Loucy (cell line): Measurements from ENCODE around the gene BMPER.

Experiments used
- H2AFZ ChIP-seq: fragments of 200-600 bp; sonication (generic); 2 replicates; pipeline ENCODE4 v1.6.0; 2016; ENCODE audit warnings: antibody characterized with exemption, mild to moderate bottlenecking, low read length, moderate library complexity
- H3F3A ChIP-seq: fragments of 200-600 bp; 2 replicates; pipeline ENCODE4 v1.6.0; 2016; ENCODE audit warnings: antibody characterized with exemption, low read depth, mild to moderate bottlenecking
- H3K27me3 ChIP-seq: fragments of 200-600 bp; sonication (generic); 2 replicates; pipeline ENCODE4 v1.6.1; 2014; ENCODE audit warnings: low read length, mild to moderate bottlenecking; ENCODE audit not compliant: insufficient read depth, poor library complexity, severe bottlenecking
- H3K36me3 ChIP-seq: fragments of 200-600 bp; sonication (generic); 2 replicates; pipeline ENCODE4 v1.6.1; 2016; ENCODE audit warnings: low read length; ENCODE audit not compliant: insufficient read depth
- H3K4me1 ChIP-seq: fragments of 200-600 bp; sonication (generic); 2 replicates; pipeline ENCODE4 v1.5.1; 2014; ENCODE audit warnings: low read length, mild to moderate bottlenecking; ENCODE audit not compliant: insufficient read depth, poor library complexity, severe bottlenecking
- H3K4me2 ChIP-seq: fragments of 200-600 bp; sonication (generic); 2 replicates; pipeline ENCODE4 v1.6.0; 2014; ENCODE audit warnings: antibody characterized with exemption, low read length, low read depth, mild to moderate bottlenecking; ENCODE audit not compliant: poor library complexity, severe bottlenecking
- H3K4me3 ChIP-seq: fragments of 200-600 bp; sonication (generic); 2 replicates; pipeline ENCODE4 v1.5.1; 2014; ENCODE audit warnings: low read length, mild to moderate bottlenecking, mixed read lengths; ENCODE audit not compliant: poor library complexity, severe bottlenecking
- H3K79me2 ChIP-seq: fragments of 200-600 bp; sonication (generic); 2 replicates; pipeline ENCODE4 v1.6.1; 2014; ENCODE audit warnings: low read length; ENCODE audit not compliant: insufficient read depth
- H3K9ac ChIP-seq: fragments of 200-600 bp; sonication (generic); 2 replicates; pipeline ENCODE4 v1.6.0; 2014; ENCODE audit warnings: mild to moderate bottlenecking, low read depth, low read length, moderate library complexity; ENCODE audit not compliant: poor library complexity, severe bottlenecking
- H3K9me2 ChIP-seq: fragments of 200-600 bp; sonication (generic); replicated peaks from 2 replicates; pipeline ENCODE4 v1.6.1; 2016; ENCODE audit warnings: low read depth, low read length, mixed read lengths
- H3K9me3 ChIP-seq: fragments of 200-600 bp; sonication (generic); 2 replicates; pipeline ENCODE4 v1.6.1; 2014; ENCODE audit warnings: mild to moderate bottlenecking, antibody characterized with exemption, low read length, low read depth; ENCODE audit not compliant: insufficient read depth
- H4K20me1 ChIP-seq: fragments of 200-600 bp; sonication (generic); 2 replicates; pipeline ENCODE4 v1.6.0; 2014; ENCODE audit warnings: antibody characterized with exemption, low read length, mild to moderate bottlenecking; ENCODE audit not compliant: insufficient read depth, poor library complexity, severe bottlenecking
- CTCF ChIP-seq: fragments of 200-600 bp; sonication (generic); conservative IDR thresholded peaks from 2 replicates; pipeline ENCODE4 v1.5.1; 2014; ENCODE audit warnings: mild to moderate bottlenecking, antibody characterized with exemption, low read length
- EZH2phosphoT487 ChIP-seq: fragments of 200-600 bp; IDR thresholded peaks from 2 replicates; pipeline ENCODE4 v1.6.1; 2018; ENCODE audit warnings: antibody characterized with exemption, mild to moderate bottlenecking, moderate library complexity, borderline replicate concordance

Gene BMPER

GRCh38 chr7:34139086-34139485 is 233.7 kb downstream of the BMPER start:
- TF ChIP-seq CTCF = no peak
- TF ChIP-seq EZH2phosphoT487 = no peak
- H3K4me2 ChIP-seq = no peak overlapping the region
- no peaks in the 10 kb centered on the region for H3K9me3 ChIP-seq
- no peaks in the 10 kb centered on the region for H3K4me1 ChIP-seq
- no peaks in the 10 kb centered on the region for H3K36me3 ChIP-seq
- H3K4me3 ChIP-seq = no peak overlapping the region
- H3K9ac ChIP-seq = no peak overlapping the region
- no peaks in the 10 kb centered on the region for H3K79me2 ChIP-seq
- no peak overlapping the region for H2AFZ ChIP-seq
- H3K27me3 ChIP-seq = no peaks in the 10 kb centered on the region
- no peaks in the 10 kb centered on the region for H3F3A ChIP-seq
- H3K9me2 ChIP-seq = no peaks in the 10 kb centered on the region
- H4K20me1 ChIP-seq = no peaks in the 10 kb centered on the region

GRCh38 chr7:34140066-34140465 is 234.7 kb downstream of the BMPER start:
- Histone ChIP-seq H3F3A (no peaks in the 10 kb centered on the region), H4K20me1 (no peaks in the 10 kb centered on the region), H3K27me3 (no peaks in the 10 kb centered on the region), H3K4me2 (no peak overlapping the region), H3K36me3 (no peaks in the 10 kb centered on the region), H3K4me3 (no peak overlapping the region), H3K79me2 (no peaks in the 10 kb centered on the region), H3K9me3 (no peaks in the 10 kb centered on the region), H2AFZ (no peak overlapping the region), H3K9ac (no peak overlapping the region), H3K9me2 (no peaks in the 10 kb centered on the region), H3K4me1 (no peaks in the 10 kb centered on the region)
- TF ChIP-seq EZH2phosphoT487 = no peak
- TF ChIP-seq CTCF = no peak

- H2AFZ ChIP-seq = no peak overlapping the region
- H3F3A ChIP-seq = no peaks in the 10 kb centered on the region
- H4K20me1 ChIP-seq = no peaks in the 10 kb centered on the region
- H3K9me3 ChIP-seq = peaks cover 2% of the 10 kb centered on the region; the same call in 1 of the 2 replicates
- TF ChIP-seq CTCF = no peak
- no peak for TF ChIP-seq EZH2phosphoT487
- no peak overlapping the region for H3K4me2 ChIP-seq
- no peak overlapping the region for H3K9ac ChIP-seq
- no peaks in the 10 kb centered on the region for H3K27me3 ChIP-seq
- no peaks in the 10 kb centered on the region for H3K4me1 ChIP-seq
- H3K36me3 ChIP-seq = no peaks in the 10 kb centered on the region
- no peak overlapping the region for H3K4me3 ChIP-seq
- no peaks in the 10 kb centered on the region for H3K79me2 ChIP-seq
- no peaks in the 10 kb centered on the region for H3K9me2 ChIP-seq
Measured at GRCh38 chr7:34143402-34143801, 238.1 kb downstream of the BMPER start.
